OCI-LY3 (cell line): ENCODE results near the gene HTRA1.

Experiments
- EZH2phosphoT487 ChIP-seq: fragments of 200-600 bp; shearing (Covaris generic); IDR thresholded peaks from 2 replicates; pipeline ENCODE4 v1.6.1; 2018; ENCODE audit warnings: antibody characterized with exemption, mixed run types, low read depth
- TF ChIP-seq, protein P1 (sequence below): fragments of 200-600, 300-600 bp; sonication (generic); IDR thresholded peaks from 2 replicates; pipeline ENCODE4 v1.5.1; 2014; ENCODE audit warnings: antibody characterized with exemption, low read length, low read depth

DNA sequence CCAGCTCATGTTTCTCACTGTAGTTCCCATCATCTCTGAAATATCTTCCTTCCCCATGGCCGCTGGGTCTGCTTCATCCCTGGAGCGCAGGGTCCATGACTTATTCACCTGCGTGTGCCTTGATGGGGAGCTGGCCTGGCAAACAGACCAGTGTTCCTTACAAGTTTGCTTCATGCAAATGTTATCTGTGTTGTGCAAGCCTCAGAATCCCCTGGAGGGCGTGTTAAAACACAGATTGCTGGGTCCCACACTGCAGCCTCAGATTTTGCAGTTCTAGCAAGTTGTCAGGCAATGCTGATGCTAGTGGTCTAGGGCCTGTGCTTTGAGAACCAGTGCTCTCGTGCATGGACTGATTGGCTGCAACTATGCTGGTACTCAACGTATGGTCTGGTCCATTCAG lies 92.0 kb downstream of the HTRA1 start:
- TF ChIP-seq, protein P1, sequence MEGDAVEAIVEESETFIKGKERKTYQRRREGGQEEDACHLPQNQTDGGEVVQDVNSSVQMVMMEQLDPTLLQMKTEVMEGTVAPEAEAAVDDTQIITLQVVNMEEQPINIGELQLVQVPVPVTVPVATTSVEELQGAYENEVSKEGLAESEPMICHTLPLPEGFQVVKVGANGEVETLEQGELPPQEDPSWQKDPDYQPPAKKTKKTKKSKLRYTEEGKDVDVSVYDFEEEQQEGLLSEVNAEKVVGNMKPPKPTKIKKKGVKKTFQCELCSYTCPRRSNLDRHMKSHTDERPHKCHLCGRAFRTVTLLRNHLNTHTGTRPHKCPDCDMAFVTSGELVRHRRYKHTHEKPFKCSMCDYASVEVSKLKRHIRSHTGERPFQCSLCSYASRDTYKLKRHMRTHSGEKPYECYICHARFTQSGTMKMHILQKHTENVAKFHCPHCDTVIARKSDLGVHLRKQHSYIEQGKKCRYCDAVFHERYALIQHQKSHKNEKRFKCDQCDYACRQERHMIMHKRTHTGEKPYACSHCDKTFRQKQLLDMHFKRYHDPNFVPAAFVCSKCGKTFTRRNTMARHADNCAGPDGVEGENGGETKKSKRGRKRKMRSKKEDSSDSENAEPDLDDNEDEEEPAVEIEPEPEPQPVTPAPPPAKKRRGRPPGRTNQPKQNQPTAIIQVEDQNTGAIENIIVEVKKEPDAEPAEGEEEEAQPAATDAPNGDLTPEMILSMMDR = no peak
- TF ChIP-seq EZH2phosphoT487 = no peak
